HepG2 (cell line): ENCODE measurements around the gene GBP3. TPM values are rescaled to one million over a fixed set of nuclear protein-coding genes. Genes with fewer than 3 reads are reported as not detected.
A peak's percentile ranks its signal among the peaks of the same experiment; 100 is the strongest.

ENCODE experiments used
- ATAC-seq: fragments of 200-7000 bp; cut with Tn5 transposase; 3 replicates; pipeline ENCODE4 v1.9.1; 2020; ENCODE audit warnings: mild to moderate bottlenecking, moderate library complexity
- BruUV-seq: library from RNA; stranded (reverse); fragments of 400-500 nt; replicated peaks from 2 replicates; lab custom pipeline; 2021; lab: Mats Ljungman, UMichigan
- CTCF ChIA-PET: fragments of 300-600 bp; formaldehyde crosslinking; extraction: SDS; loops from one replicate; lab custom pipeline; 2021; ENCODE audit warnings: low total read pairs, inconsistent platforms, low intra/inter-chr PET ratio; lab: Yijun Ruan, JAX
- POLR2A ChIA-PET: fragments of 350-600 bp; sonication (Branson Sonifier 250); formaldehyde crosslinking; loops from one replicate; lab custom pipeline; 2020; ENCODE audit warnings: antibody characterized with exemption, inconsistent platforms; lab: Yijun Ruan, JAX
- DNase-seq: peaks from one replicate; pipeline ENCODE4 v3.0.0-alpha.2; 2015; ENCODE audit warnings: low spot score
- FAIRE-seq: peaks from 3 replicates; lab custom pipeline; 2011; peaks lifted over from hg19 to GRCh38; lab: Jason Lieb, UNC
- H2AFZ ChIP-seq: one replicate; pipeline ENCODE4 v1.6.1; 2011; ENCODE audit warnings: low read length, inconsistent platforms
- H3K27ac ChIP-seq: fragments of 300-600 bp; 3 replicates; pipeline ENCODE4 v1.8.0; 2011; ENCODE audit warnings: mixed run types, mild to moderate bottlenecking, mixed read lengths, low read length, inconsistent platforms; ENCODE audit not compliant: insufficient read depth; ENCODE audit errors: extremely low read length
- H3K27me3 ChIP-seq, 2 experiments: fragments of 200-600 bp in 1 of 2; 2 replicates in 1 of 2; 3 replicates in 1 of 2; pipeline versions ENCODE4 v1.6.0 to v1.8.0; 2011; ENCODE audit warnings: low read length in 2 of 2, mild to moderate bottlenecking in 2 of 2, moderate library complexity in 2 of 2, inconsistent platforms in 1 of 2; ENCODE audit not compliant: insufficient read depth in 2 of 2, control insufficient read depth in 1 of 2
- H3K36me3 ChIP-seq, 2 experiments: fragments of 200-600 bp in 1 of 2; replicated peaks in 1 of 2; 2 replicates in 1 of 2; 3 replicates in 1 of 2; pipeline versions ENCODE4 v1.5.1 to v1.8.0; 2011; ENCODE audit warnings: low read length in 2 of 2, inconsistent platforms in 1 of 2; ENCODE audit not compliant: insufficient read depth in 2 of 2, control insufficient read depth in 1 of 2
- H3K4me1 ChIP-seq: 2 replicates; pipeline ENCODE4 v1.5.1; 2012; ENCODE audit warnings: low read length, inconsistent platforms; ENCODE audit not compliant: insufficient read depth
- H3K4me2 ChIP-seq: 2 replicates; pipeline ENCODE4 v1.6.0; 2011; ENCODE audit warnings: low read depth, low read length, inconsistent platforms
- H3K4me3 ChIP-seq, 3 experiments: fragments of 200-600 bp in 1 of 3; sonication (generic), shearing (Covaris generic) in 1 of 3; replicated peaks in 1 of 3; 2 replicates each; pipeline ENCODE4 v1.5.1; 2011 to 2016; ENCODE audit warnings: low read length in 3 of 3, inconsistent platforms in 2 of 3, low read depth in 2 of 3, mild to moderate bottlenecking in 2 of 3, control low read depth in 1 of 3, mixed read lengths in 1 of 3; ENCODE audit not compliant: insufficient read depth in 1 of 3
- H3K79me2 ChIP-seq: one replicate; pipeline ENCODE4 v1.6.1; 2011; ENCODE audit warnings: low read length, inconsistent platforms; ENCODE audit not compliant: insufficient read depth
- H3K9ac ChIP-seq: 2 replicates; pipeline ENCODE4 v1.6.0; 2011; ENCODE audit warnings: mild to moderate bottlenecking, low read depth, low read length, inconsistent platforms; ENCODE audit not compliant: insufficient read depth
- H3K9me3 ChIP-seq: 2 replicates; pipeline ENCODE4 v1.5.1; 2012; ENCODE audit warnings: mild to moderate bottlenecking, low read length
- H4K20me1 ChIP-seq: 2 replicates; pipeline ENCODE4 v1.6.0; 2011; ENCODE audit warnings: inconsistent platforms, mild to moderate bottlenecking, low read length, moderate library complexity; ENCODE audit not compliant: insufficient read depth
- MAFF ChIP-seq: IDR thresholded peaks from 2 replicates; pipeline ENCODE4 v1.6.1; 2011; ENCODE audit warnings: low read depth, low read length, improper control_type of control experiment
- MAFK ChIP-seq, 2 experiments: IDR thresholded peaks in 1 of 2; conservative IDR thresholded peaks in 1 of 2; 2 replicates each; pipeline ENCODE4 v1.6.1; 2011; ENCODE audit warnings: improper control_type of control experiment in 2 of 2, low read length in 2 of 2
- PLRG1 ChIP-seq: fragments of 450-650 bp; conservative IDR thresholded peaks from 2 replicates; pipeline ENCODE4 v1.6.1; 2016
- RARG ChIP-seq: sonication (generic); formaldehyde crosslinking; IDR thresholded peaks from 2 replicates; pipeline ENCODE4 v1.4.0; 2020; ENCODE audit warnings: low read depth, mild to moderate bottlenecking, missing genetic modification reagents
- RFX5 ChIP-seq: IDR thresholded peaks from 2 replicates; pipeline ENCODE4 v1.6.1; 2011; ENCODE audit warnings: low read depth, low read length, improper control_type of control experiment
- RXRA ChIP-seq: sonication (generic); formaldehyde crosslinking; IDR thresholded peaks from 2 replicates; pipeline ENCODE4 v1.5.1; 2020; ENCODE audit warnings: missing genetic modification reagents
- STAG1 ChIP-seq: sonication (generic); formaldehyde crosslinking; IDR thresholded peaks from 2 replicates; pipeline ENCODE4 v1.4.0; 2020; ENCODE audit warnings: missing genetic modification reagents
- THRA ChIP-seq: sonication (generic); formaldehyde crosslinking; IDR thresholded peaks from 2 replicates; pipeline ENCODE4 v1.4.0; 2020; ENCODE audit warnings: missing genetic modification reagents, borderline replicate concordance
- ZBTB25 ChIP-seq: IDR thresholded peaks from 2 replicates; pipeline ENCODE4 v1.6.1; 2018; ENCODE audit warnings: missing genetic modification reagents
- ZNF354B ChIP-seq: sonication (generic); formaldehyde crosslinking; IDR thresholded peaks from 2 replicates; pipeline ENCODE4 v1.8.0; 2022; ENCODE audit warnings: mild to moderate bottlenecking, missing genetic modification reagents
- ZNF607 ChIP-seq: sonication (generic); formaldehyde crosslinking; IDR thresholded peaks from 2 replicates; pipeline ENCODE4 v1.5.1; 2020; ENCODE audit warnings: missing genetic modification reagents, mild to moderate bottlenecking, borderline replicate concordance
- ZNF660 ChIP-seq: sonication (generic); formaldehyde crosslinking; IDR thresholded peaks from 2 replicates; pipeline ENCODE4 v1.5.1; 2020; ENCODE audit warnings: mild to moderate bottlenecking, low read depth, missing genetic modification reagents, borderline replicate concordance
- ZNF781 ChIP-seq: sonication (generic); formaldehyde crosslinking; IDR thresholded peaks from 2 replicates; pipeline ENCODE4 v1.5.1; 2020; ENCODE audit warnings: borderline replicate concordance, mild to moderate bottlenecking, missing genetic modification reagents; ENCODE audit errors: not compliant biosample characterization
- WGBS: methylation state at CpG from one replicate; pipeline ENCODE4 v1.1.6; 2017; ENCODE audit warnings: low lambda C conversion rate; 5-methylcytosine and 5-hydroxymethylcytosine counted together
- in situ Hi-C: cut with HindIII; loops from 2 replicates; pipeline ENCODE4 v1.10.0; 2017; ENCODE audit warnings: low pct_unique_long_range_greater_than_20kb; ENCODE audit not compliant: extremely low pct_ligation_motif_present
- intact Hi-C: fragments of 100-400 bp; cut with micrococcal nuclease; formaldehyde crosslinking; loops from one replicate; pipeline ENCODE4 v1.10.0; 2022; ENCODE audit not compliant: unreplicated experiment
- polyA plus RNA-seq, 8 experiments: library from polyadenylated mRNA; depleted of rRNA in 3 of 8; stranded (reverse) in 7 of 8; unstranded in 1 of 8; fragments of >200 nt; fragmentation: Illumina TruSeq in 4 of 8; extraction: Trizol in 4 of 8; gene quantifications; 2 replicates each; pipeline versions ENCODE4 v1.2.1 to v1.2.3, GENCODE V29; 2011 to 2016; ENCODE audit warnings: low read depth in 4 of 8, missing spikeins in 1 of 8, mixed read lengths in 1 of 8; ENCODE audit not compliant: insufficient read depth in 1 of 8
- total RNA-seq, 5 experiments: library from RNA; depleted of rRNA; stranded (reverse); fragments of >200 nt; fragmentation: Illumina TruSeq; extraction: Trizol; gene quantifications; 2 replicates each; pipeline ENCODE4 v1.2.3, GENCODE V29; 2016; ENCODE audit warnings: low read depth in 1 of 5
- TF ChIP-seq, protein P1 (sequence below): sonication (generic); formaldehyde crosslinking; IDR thresholded peaks from 2 replicates; pipeline ENCODE4 v1.8.0; 2023; ENCODE audit warnings: mild to moderate bottlenecking, missing genetic modification reagents
- TF ChIP-seq, protein P2 (sequence below): sonication (generic); formaldehyde crosslinking; conservative IDR thresholded peaks from 2 replicates; pipeline ENCODE4 v1.8.1; 2023; ENCODE audit warnings: missing genetic modification reagents
- TF ChIP-seq, protein P3 (sequence below): IDR thresholded peaks from 2 replicates; pipeline ENCODE4 v1.6.1; 2016; ENCODE audit warnings: mild to moderate bottlenecking, missing biosample characterization, missing genetic modification reagents
- TF ChIP-seq, protein P4 (sequence below): sonication (generic); formaldehyde crosslinking; IDR thresholded peaks from 2 replicates; pipeline ENCODE4 v1.4.0; 2020; ENCODE audit warnings: mild to moderate bottlenecking, missing genetic modification reagents, borderline replicate concordance

The GBP3 gene
- total and polyA plus RNA-seq, 2 of the 13 experiments (the other 11 are each of a cell fraction or from before 2014, with no cell fraction given) = 0.16 to 0.46 TPM

DNA sequence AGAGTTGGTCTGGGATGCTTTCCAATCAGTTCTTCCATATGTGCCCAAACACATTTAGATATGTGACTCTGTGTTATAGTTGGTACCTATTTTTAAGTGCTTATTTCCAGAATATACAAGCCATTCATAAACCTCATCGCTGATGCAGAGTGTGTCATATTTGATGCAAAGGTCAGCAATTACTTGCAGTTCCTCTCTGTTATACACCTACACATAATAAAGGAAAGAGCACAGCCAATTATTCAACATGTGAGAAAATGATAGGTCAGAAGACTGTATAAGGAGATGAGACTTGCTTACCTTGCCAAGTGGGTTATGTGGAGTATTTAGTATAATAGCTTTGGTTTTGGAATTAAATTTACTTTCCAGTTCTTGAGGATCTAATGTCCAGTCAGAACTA is 61.6 kb downstream of the GBP3 start:
- ATAC-seq = no peak
- Histone ChIP-seq H3K27me3 (no peaks in the 10 kb centered on the region), H3K4me2 (no peak overlapping the region), H3K9ac (no peak overlapping the region), H3K4me3 (no peak overlapping the region), H3K36me3 (peaks cover 2 to 58% of the 10 kb centered on the region in 2 experiments; a peak in 4 of 5 replicates), H3K27ac (no peak overlapping the region), H3K9me3 (no peaks in the 10 kb centered on the region), H3K79me2 (no peaks in the 10 kb centered on the region), H2AFZ (no peak overlapping the region), H4K20me1 (no peaks in the 10 kb centered on the region), H3K4me1 (no peaks in the 10 kb centered on the region)
- ChIA-PET POLR2A (no interaction called here), CTCF (no interaction called here)
- no peak for TF ChIP-seq ZNF781
- TF ChIP-seq, protein P1, sequence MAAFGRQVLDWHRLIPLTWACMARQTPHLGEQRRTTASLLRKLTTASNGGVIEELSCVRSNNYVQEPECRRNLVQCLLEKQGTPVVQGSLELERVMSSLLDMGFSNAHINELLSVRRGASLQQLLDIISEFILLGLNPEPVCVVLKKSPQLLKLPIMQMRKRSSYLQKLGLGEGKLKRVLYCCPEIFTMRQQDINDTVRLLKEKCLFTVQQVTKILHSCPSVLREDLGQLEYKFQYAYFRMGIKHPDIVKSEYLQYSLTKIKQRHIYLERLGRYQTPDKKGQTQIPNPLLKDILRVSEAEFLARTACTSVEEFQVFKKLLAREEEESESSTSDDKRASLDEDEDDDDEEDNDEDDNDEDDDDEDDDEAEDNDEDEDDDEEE (CRISPR knock-in tag) = no peak
- TF ChIP-seq, protein P2, sequence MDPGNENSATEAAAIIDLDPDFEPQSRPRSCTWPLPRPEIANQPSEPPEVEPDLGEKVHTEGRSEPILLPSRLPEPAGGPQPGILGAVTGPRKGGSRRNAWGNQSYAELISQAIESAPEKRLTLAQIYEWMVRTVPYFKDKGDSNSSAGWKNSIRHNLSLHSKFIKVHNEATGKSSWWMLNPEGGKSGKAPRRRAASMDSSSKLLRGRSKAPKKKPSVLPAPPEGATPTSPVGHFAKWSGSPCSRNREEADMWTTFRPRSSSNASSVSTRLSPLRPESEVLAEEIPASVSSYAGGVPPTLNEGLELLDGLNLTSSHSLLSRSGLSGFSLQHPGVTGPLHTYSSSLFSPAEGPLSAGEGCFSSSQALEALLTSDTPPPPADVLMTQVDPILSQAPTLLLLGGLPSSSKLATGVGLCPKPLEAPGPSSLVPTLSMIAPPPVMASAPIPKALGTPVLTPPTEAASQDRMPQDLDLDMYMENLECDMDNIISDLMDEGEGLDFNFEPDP (CRISPR knock-in tag) = no peak
- no peak for TF ChIP-seq STAG1 (CRISPR knock-in tag)
- no peak for TF ChIP-seq RFX5
- TF ChIP-seq ZBTB25 (CRISPR knock-in tag) = no peak
- no peak for TF ChIP-seq ZNF660
- no peak for TF ChIP-seq RARG (CRISPR knock-in tag)
- TF ChIP-seq THRA (CRISPR knock-in tag) = no peak
- no peak for TF ChIP-seq ZNF354B
- peak; percentile 14 to 49; a peak in 1 of 4 replicates for TF ChIP-seq MAFK (conservative IDR thresholded peaks at IDR 0.05 in 1 of 2, IDR thresholded peaks at IDR 0.05 in 1 of 2; ENCODE audit: low read length in 2 of 2)
- TF ChIP-seq RXRA = no peak
- TF ChIP-seq ZNF607 (CRISPR knock-in tag) = no peak
- 0 out of 2 replicates have a peak, but pooled peaks have one; percentile 18 for TF ChIP-seq MAFF
- no peak for TF ChIP-seq PLRG1
- TF ChIP-seq, protein P3, sequence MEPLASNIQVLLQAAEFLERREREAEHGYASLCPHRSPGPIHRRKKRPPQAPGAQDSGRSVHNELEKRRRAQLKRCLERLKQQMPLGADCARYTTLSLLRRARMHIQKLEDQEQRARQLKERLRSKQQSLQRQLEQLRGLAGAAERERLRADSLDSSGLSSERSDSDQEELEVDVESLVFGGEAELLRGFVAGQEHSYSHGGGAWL (CRISPR knock-in tag) = no peak
- TF ChIP-seq, protein P4, sequence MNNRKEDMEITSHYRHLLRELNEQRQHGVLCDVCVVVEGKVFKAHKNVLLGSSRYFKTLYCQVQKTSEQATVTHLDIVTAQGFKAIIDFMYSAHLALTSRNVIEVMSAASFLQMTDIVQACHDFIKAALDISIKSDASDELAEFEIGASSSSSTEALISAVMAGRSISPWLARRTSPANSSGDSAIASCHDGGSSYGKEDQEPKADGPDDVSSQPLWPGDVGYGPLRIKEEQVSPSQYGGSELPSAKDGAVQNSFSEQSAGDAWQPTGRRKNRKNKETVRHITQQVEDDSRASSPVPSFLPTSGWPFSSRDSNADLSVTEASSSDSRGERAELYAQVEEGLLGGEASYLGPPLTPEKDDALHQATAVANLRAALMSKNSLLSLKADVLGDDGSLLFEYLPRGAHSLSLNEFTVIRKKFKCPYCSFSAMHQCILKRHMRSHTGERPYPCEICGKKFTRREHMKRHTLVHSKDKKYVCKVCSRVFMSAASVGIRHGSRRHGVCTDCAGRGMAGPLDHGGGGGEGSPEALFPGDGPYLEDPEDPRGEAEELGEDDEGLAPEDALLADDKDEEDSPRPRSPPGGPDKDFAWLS = no peak
- no peak for DNase-seq
- in situ Hi-C loops = no loop called here
- WGBS = 0% methylated on average over 1 of the region's 1 CpG
- intact Hi-C loops = no loop called here
- no peak for FAIRE-seq
- BruUV-seq = no TSS peak
